GM23338 (cell line): ENCODE data around the gene MRPS7. TPM values are rescaled to one million over a fixed set of nuclear protein-coding genes. Genes with fewer than 3 reads are reported as not detected.

Source experiments
- ATAC-seq: fragments of 200-7000 bp; cut with Tn5 transposase; 3 replicates; pipeline ENCODE4 v1.9.1; 2020
- DNase-seq: peaks from one replicate; pipeline ENCODE4 v3.0.0-alpha.2; 2015; ENCODE audit warnings: low spot score
- H2AFZ ChIP-seq: fragments of 200-600 bp; sonication (generic); 2 replicates; pipeline ENCODE4 v1.8.0; 2016; ENCODE audit warnings: antibody characterized with exemption, mild to moderate bottlenecking, moderate library complexity
- H3F3A ChIP-seq: fragments of 200-600 bp; sonication (generic); replicated peaks from 2 replicates; pipeline ENCODE4 v1.8.0; 2017; ENCODE audit warnings: antibody characterized with exemption, mixed run types, low read depth
- H3K27ac ChIP-seq: fragments of 200-600 bp; sonication (generic); 2 replicates; pipeline ENCODE4 v1.6.1; 2016; ENCODE audit warnings: low read depth
- H3K27me3 ChIP-seq: fragments of 200-600 bp; sonication (generic); 2 replicates; pipeline ENCODE4 v1.8.0; 2016; ENCODE audit warnings: mild to moderate bottlenecking, mixed run types, moderate library complexity; ENCODE audit not compliant: insufficient read depth
- H3K36me3 ChIP-seq: fragments of 200-600 bp; sonication (generic); 2 replicates; pipeline ENCODE4 v1.8.0; 2016; ENCODE audit warnings: mild to moderate bottlenecking; ENCODE audit not compliant: insufficient read depth
- H3K4me1 ChIP-seq: fragments of 200-600 bp; sonication (generic); 2 replicates; pipeline ENCODE4 v1.8.0; 2016; ENCODE audit warnings: mild to moderate bottlenecking, moderate library complexity; ENCODE audit not compliant: insufficient read depth
- H3K4me2 ChIP-seq: fragments of 200-600 bp; sonication (generic); 2 replicates; pipeline ENCODE4 v1.7.1; 2017; ENCODE audit warnings: mixed run types
- H3K4me3 ChIP-seq: fragments of 200-600 bp; sonication (generic); 2 replicates; pipeline ENCODE4 v1.6.1; 2016; ENCODE audit warnings: mixed run types
- H3K79me2 ChIP-seq: fragments of 200-600 bp; sonication (generic); replicated peaks from 2 replicates; pipeline ENCODE4 v1.8.0; 2017; ENCODE audit warnings: mild to moderate bottlenecking; ENCODE audit not compliant: insufficient read depth
- H3K9me2 ChIP-seq: fragments of 200-600 bp; sonication (generic); 2 replicates; pipeline ENCODE4 v1.8.0; 2017; ENCODE audit not compliant: insufficient read depth
- H4K20me1 ChIP-seq: fragments of 200-600 bp; sonication (generic); replicated peaks from 2 replicates; pipeline ENCODE4 v1.8.0; 2017; ENCODE audit warnings: mild to moderate bottlenecking; ENCODE audit not compliant: insufficient read depth
- H3K27ac Mint-ChIP-seq: 2 replicates; pipeline ENCODE4 v1.8.0; 2020; ENCODE audit warnings: inconsistent platforms, mild to moderate bottlenecking, moderate library complexity, mixed read lengths
- H3K27me3 Mint-ChIP-seq: 3 replicates; pipeline ENCODE4 v1.8.0; 2022; ENCODE audit warnings: low read depth, mild to moderate bottlenecking, moderate library complexity, mixed read lengths, inconsistent platforms; ENCODE audit not compliant: insufficient read depth, poor library complexity
- H3K36me3 Mint-ChIP-seq: 3 replicates; pipeline ENCODE4 v1.8.0; 2021; ENCODE audit warnings: low read depth, mild to moderate bottlenecking, inconsistent platforms, moderate library complexity, mixed read lengths
- H3K4me1 Mint-ChIP-seq: 3 replicates; pipeline ENCODE4 v1.8.0; 2020; ENCODE audit warnings: mild to moderate bottlenecking, inconsistent platforms, mixed read lengths
- H3K4me3 Mint-ChIP-seq: 3 replicates; pipeline ENCODE4 v1.8.0; 2021; ENCODE audit warnings: moderate library complexity, mild to moderate bottlenecking, inconsistent platforms, mixed read lengths
- H3K9me3 Mint-ChIP-seq: 3 replicates; pipeline ENCODE4 v1.8.0; 2020; ENCODE audit warnings: moderate library complexity, mild to moderate bottlenecking, inconsistent platforms, mixed read lengths
- CREB1 ChIP-seq: fragments of 250-450 bp; sonication (Bioruptor Pico); IDR thresholded peaks from 2 replicates; pipeline ENCODE4 v1.5.0; 2020; ENCODE audit warnings: low read depth, mild to moderate bottlenecking, moderate library complexity
- CTCF ChIP-seq, 2 experiments: fragments of 200-600 bp in 1 of 2; sonication (generic) in 1 of 2; conservative IDR thresholded peaks; 2 replicates each; pipeline versions ENCODE4 v1.5.1 to v1.6.1; 2016 to 2017; ENCODE audit warnings: antibody characterized with exemption in 2 of 2, low read depth in 2 of 2, mild to moderate bottlenecking in 2 of 2, moderate library complexity in 1 of 2
- ETS1 ChIP-seq: IDR thresholded peaks from 2 replicates; pipeline ENCODE4 v1.6.1; 2016; ENCODE audit warnings: antibody characterized with exemption
- EZH2 ChIP-seq: fragments of 200-600 bp; sonication (generic); IDR thresholded peaks from one replicate; pipeline ENCODE4 v1.8.0; 2017; ENCODE audit warnings: antibody characterized with exemption, mild to moderate bottlenecking, low read depth; ENCODE audit not compliant: unreplicated experiment
- EZH2phosphoT487 ChIP-seq: fragments of 200-600 bp; sonication (generic); IDR thresholded peaks from one replicate; pipeline ENCODE4 v1.8.1; 2018; ENCODE audit warnings: antibody characterized with exemption; ENCODE audit not compliant: unreplicated experiment
- JUNB ChIP-seq: IDR thresholded peaks from one replicate; pipeline ENCODE4 v1.6.1; 2016; ENCODE audit warnings: antibody characterized with exemption; ENCODE audit not compliant: unreplicated experiment
- NANOG ChIP-seq: IDR thresholded peaks from 2 replicates; pipeline ENCODE4 v1.6.1; 2016; ENCODE audit warnings: antibody characterized with exemption, borderline replicate concordance
- POLR2AphosphoS5 ChIP-seq: IDR thresholded peaks from 2 replicates; pipeline ENCODE4 v1.6.1; 2016; ENCODE audit warnings: antibody characterized with exemption, low read depth
- REST ChIP-seq: IDR thresholded peaks from one replicate; pipeline ENCODE4 v1.6.1; 2018; ENCODE audit warnings: antibody characterized with exemption; ENCODE audit not compliant: unreplicated experiment
- STAT1 ChIP-seq: IDR thresholded peaks from one replicate; pipeline ENCODE4 v1.6.1; 2016; ENCODE audit warnings: antibody characterized with exemption; ENCODE audit not compliant: unreplicated experiment
- ZNF114 ChIP-seq: fragments of 250-450 bp; sonication (Bioruptor Pico); IDR thresholded peaks from 2 replicates; pipeline ENCODE4 v1.5.0; 2020; ENCODE audit warnings: mild to moderate bottlenecking, moderate library complexity
- ZNF331 ChIP-seq: fragments of 250-450 bp; sonication (Bioruptor Pico); IDR thresholded peaks from 2 replicates; pipeline ENCODE4 v1.5.0; 2020; ENCODE audit warnings: low read depth, mild to moderate bottlenecking, moderate library complexity
- ZNF462 ChIP-seq: fragments of 250-450 bp; sonication (Bioruptor Pico); IDR thresholded peaks from 2 replicates; pipeline ENCODE4 v1.5.0; 2020; ENCODE audit warnings: mild to moderate bottlenecking, moderate library complexity
- polyA plus RNA-seq: library from polyadenylated mRNA; unstranded; fragments of >200 nt; fragmentation: Nextera tagmentation; extraction: Ambion mirVana; gene quantifications from 2 replicates; pipeline ENCODE4 v1.2.1, GENCODE V29; 2016
- total RNA-seq: library from RNA; depleted of rRNA; stranded (reverse); fragments of >200 nt; shearing (Covaris generic); gene quantifications from 2 replicates; pipeline ENCODE4 v1.2.3, GENCODE V29; 2014

Gene MRPS7
- total and polyA plus RNA-seq, 2 experiments from 2014 or later, result 60.6 to 114 TPM

- no peak overlapping the region for H3K4me2 ChIP-seq
- H3K27me3 ChIP-seq, result no peaks in the 10 kb centered on the region
- H3F3A ChIP-seq, result peaks cover 26% of the 10 kb centered on the region
- Mint-ChIP-seq H3K4me3 (no peak overlapping the region), H3K36me3 (peaks cover 83% of the 10 kb centered on the region), H3K27me3 (peaks cover 13% of the 10 kb centered on the region), H3K27ac (no peak overlapping the region), H3K4me1 (no peaks in the 10 kb centered on the region), H3K9me3 (no peaks in the 10 kb centered on the region)
- peaks cover 42% of the 10 kb centered on the region for H3K36me3 ChIP-seq
- no peak overlapping the region for H3K27ac ChIP-seq
- DNase-seq (no peak), ATAC-seq (no peak)
- no peaks in the 10 kb centered on the region for H3K4me1 ChIP-seq
- peaks cover 3% of the 10 kb centered on the region; the same call in 1 of the 2 replicates for H4K20me1 ChIP-seq
- no peak overlapping the region for H3K4me3 ChIP-seq
- H3K79me2 ChIP-seq, result no peaks in the 10 kb centered on the region
- no peak overlapping the region for H2AFZ ChIP-seq
- TF ChIP-seq EZH2 (no peak), REST (no peak), JUNB (no peak), ZNF114 (CRISPR knock-in tag) (no peak), POLR2AphosphoS5 (no peak), NANOG (no peak), STAT1 (no peak), ETS1 (no peak), EZH2phosphoT487 (no peak), ZNF331 (CRISPR knock-in tag) (no peak), ZNF462 (no peak), CREB1 (no peak), CTCF (conservative IDR thresholded peaks at IDR 0.05; ENCODE audit: low read depth in 2 of 2) (no peak)
- no peaks in the 10 kb centered on the region for H3K9me2 ChIP-seq
Observed at GRCh38 chr17:75231741-75232464, 29.8 kb upstream of the MRPS7 start.
